Measurements from ENCODE around the gene CHRDL1.

- no peak for TF ChIP-seq CTCF (IDR thresholded peaks at IDR 0.05)
- no peak for TF ChIP-seq POLR2A (IDR thresholded peaks at IDR 0.05)
Measured at GRCh38 chrX:110748256-110748806, 47.3 kb downstream of the CHRDL1 start.

Data from uterus (tissue), 2 donors.